Stimulated activated CD4-positive, alpha-beta T cell treated with anti-CD3 and anti-CD28 coated beads, Interleukin-12 subunit alpha, Interleukin-12 subunit beta, amount 100 ng/mL, for 4 hours (primary cell): ENCODE measurements around the gene PREB.
A peak's percentile ranks its signal among the peaks of the same experiment; 100 is the strongest.
"Not testable (repeated sequence)": the region's sequence is repeated elsewhere in the genome, so short reads cannot be mapped to it uniquely, and the experiment has no call there.

Experiments used
- DNase-seq: peaks from one replicate; pipeline ENCODE4 v3.0.0-alpha.2; 2020

The PREB gene, protein sequence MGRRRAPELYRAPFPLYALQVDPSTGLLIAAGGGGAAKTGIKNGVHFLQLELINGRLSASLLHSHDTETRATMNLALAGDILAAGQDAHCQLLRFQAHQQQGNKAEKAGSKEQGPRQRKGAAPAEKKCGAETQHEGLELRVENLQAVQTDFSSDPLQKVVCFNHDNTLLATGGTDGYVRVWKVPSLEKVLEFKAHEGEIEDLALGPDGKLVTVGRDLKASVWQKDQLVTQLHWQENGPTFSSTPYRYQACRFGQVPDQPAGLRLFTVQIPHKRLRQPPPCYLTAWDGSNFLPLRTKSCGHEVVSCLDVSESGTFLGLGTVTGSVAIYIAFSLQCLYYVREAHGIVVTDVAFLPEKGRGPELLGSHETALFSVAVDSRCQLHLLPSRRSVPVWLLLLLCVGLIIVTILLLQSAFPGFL

GRCh38 chr2:27133905-27134780 lies at the start of gene PREB:
PREB (minus strand) TSS chr2:27134636; CDS start chr2:27134421, 215 bp downstream.
- peak; percentile 99 for DNase-seq

DNA sequence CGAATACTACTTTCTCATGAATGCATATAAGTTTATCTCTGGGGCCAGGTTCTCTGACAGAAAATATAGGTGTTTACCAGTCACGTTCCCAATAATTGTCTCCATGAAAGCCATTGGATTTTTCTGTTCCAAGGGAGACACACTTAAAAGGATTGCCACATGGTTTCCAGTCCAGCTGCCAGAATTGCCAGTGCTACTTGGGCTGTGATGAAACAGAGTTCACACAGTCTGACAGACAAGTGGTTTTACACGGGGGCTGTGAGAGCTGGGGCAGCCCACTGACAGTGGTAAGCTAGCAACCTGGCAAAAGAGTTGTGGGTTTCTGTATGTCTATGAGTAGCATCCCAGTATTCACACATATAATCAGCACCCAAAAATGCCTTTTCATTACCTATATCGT lies 49.7 kb upstream of the PREB start:
- no peak for DNase-seq

- DNase-seq: no peak
Observed at GRCh38 chr2:27182346-27182745, 47.9 kb upstream of the PREB start.

- DNase-seq: no peak
Observed at GRCh38 chr2:27179344-27180000, 45.0 kb upstream of the PREB start.

- DNase-seq: no peak
Observed at GRCh38 chr2:27178469-27178868, 44.0 kb upstream of the PREB start.

- no peak for DNase-seq
Observed at GRCh38 chr2:27177441-27178351, 43.3 kb upstream of the PREB start.

GRCh38 chr2:27175781-27176180 lies 41.3 kb upstream of the PREB start:
- not testable (repeated sequence) for DNase-seq

DNA sequence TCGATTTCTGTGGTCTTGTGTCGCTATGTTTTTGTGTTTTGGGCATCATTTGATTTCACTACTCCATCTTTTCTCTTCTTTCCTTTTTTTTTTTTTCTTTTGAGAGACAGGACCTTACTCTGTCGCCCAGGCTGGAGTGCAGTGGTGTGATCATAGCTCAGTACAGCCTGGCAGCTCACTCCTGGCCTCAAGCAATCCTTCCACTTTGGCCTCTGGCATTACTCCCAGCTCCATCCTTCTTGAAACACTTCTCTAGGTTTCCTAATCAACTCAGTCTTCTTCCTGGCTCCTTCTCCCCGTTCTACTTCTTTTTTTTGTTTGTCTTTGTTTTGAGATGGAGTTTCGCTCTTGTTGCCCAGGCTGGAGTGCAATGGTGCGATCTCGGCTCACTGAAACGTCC lies 40.9 kb upstream of the PREB start:
- DNase-seq: no peak

GRCh38 chr2:27174638-27175037 lies 40.2 kb upstream of the PREB start:
- no peak for DNase-seq

GRCh38 chr2:27171351-27171848 lies 37.0 kb upstream of the PREB start:
- DNase-seq: no peak

DNA sequence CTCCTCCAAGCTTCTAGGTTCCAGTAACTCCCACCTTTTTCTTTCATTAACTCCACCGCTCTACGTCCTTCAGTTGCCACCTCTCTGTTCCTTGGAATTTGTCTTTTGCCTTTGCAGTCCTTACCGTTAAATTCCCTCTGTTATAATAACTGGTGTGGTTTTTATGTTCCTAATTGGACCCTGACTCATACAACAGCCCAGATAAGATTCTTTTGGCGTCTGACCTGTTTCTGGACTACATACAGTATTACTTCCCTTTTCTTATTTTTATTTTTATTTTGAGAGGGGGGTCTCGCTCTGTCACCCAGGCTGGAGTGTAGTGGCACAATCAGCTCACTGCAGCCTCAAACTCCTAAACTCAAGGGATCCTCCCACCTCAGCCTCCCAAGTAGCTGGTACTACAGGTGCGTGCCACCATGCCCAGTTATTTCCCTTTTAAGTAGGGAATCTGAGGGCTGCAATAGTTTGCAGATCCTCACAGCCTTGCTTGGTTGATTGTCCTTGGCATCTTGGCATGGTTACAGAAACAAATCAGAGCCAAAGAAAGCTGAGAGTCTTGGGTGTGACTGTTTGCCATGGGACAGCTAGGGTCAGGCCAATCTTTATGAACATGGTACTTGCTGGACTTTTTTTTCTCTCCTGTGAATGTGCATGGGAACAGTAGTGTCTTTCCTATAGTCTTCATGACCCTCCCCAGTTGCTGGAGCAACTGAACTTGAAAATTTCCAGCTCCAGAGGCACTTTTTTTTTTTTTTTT lies 36.3 kb upstream of the PREB start:
- no peak for DNase-seq

GRCh38 chr2:27164960-27165763 lies 30.7 kb upstream of the PREB start:
- no peak for DNase-seq

GRCh38 chr2:27162151-27163121 lies 28.0 kb upstream of the PREB start:
- DNase-seq: no peak

DNA sequence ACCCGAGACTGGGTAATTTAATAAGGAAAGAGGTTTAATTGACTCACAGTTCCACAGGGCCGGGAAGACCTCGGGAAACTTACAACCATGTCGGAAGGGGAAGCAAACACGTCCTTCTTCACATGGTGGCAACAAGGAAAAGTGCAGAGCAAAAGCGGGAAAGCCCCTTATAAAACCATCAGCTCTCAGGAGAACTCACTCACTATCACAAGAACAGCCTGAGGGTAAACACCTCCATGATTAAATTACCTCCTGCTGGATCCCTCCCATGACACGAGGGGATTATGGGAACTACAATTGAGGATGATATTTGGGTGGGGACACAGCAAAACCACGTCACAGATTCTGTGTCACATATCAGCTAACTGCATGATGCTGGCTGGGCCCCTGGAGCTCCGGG lies 25.8 kb upstream of the PREB start:
- no peak for DNase-seq

GRCh38 chr2:27159271-27159670 lies 24.8 kb upstream of the PREB start:
- no peak for DNase-seq

DNA sequence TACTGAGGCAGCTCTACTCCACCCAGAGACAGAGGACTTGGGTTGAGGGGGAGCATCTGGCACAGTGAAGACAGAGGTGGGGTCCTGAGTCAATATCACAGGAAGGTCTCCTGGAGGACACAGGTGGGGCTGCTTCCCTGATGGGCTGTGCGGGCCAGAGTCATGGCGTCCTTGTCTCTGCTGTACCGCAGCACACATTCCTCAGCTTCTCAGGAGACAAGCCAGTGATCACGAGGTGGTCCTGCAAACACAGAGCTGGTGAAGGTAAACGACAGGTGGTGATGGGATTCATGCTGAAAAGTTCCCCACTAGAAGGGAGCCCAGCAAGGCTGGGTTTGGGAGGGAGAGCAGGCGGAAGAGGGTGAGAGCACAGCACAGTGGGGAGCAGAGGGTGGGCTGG lies 24.0 kb upstream of the PREB start:
- DNase-seq: no peak

GRCh38 chr2:27155069-27155520 lies 20.7 kb upstream of the PREB start:
- no peak for DNase-seq

GRCh38 chr2:27154488-27154887 lies 20.1 kb upstream of the PREB start:
- DNase-seq: no peak
